ENCODE results near the gene EML6.

Gene EML6

GRCh38 chr2:54916637-54917036 lies 193.2 kb downstream of the EML6 start:
- TF ChIP-seq GATA3 (IDR thresholded peaks at IDR 0.05; ENCODE audit: low read depth, low read length) (no peak), GATA2 (IDR thresholded peaks at IDR 0.05; ENCODE audit: low read depth, low read length) (no peak)

DNA sequence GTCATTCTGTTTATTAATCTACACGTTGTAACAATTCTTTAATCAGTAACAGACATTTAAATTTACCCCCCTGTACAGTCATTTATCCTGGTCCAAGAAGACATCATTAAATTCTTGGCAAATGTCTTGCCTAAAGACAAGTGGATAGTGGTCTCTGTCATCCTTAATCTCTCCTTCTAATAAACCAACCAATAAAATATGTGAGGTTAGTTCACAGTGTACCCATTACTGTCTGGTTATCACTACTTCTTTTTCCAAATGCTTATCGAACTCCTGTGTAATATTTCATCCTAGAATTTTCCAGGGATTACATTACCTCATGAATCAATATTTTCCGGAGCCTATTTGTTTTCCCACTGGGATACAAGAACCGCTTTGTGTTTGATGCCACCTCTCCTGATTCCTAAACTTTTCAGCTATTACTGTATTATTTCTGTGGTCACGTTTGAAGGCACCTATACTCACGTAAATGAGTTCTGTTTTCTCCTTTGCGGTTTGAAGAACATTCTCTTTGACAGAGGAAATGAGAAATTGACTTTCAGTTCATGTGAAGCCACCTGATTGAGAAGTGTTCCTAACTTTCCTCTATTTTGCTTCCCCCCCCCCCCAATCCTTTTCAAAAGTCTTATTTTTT lies 195.3 kb downstream of the EML6 start:
- TF ChIP-seq GATA2 (IDR thresholded peaks at IDR 0.05; ENCODE audit: low read depth, low read length) (no peak), GATA3 (IDR thresholded peaks at IDR 0.05; ENCODE audit: low read depth, low read length) (no peak)

- TF ChIP-seq GATA2 (IDR thresholded peaks at IDR 0.05; ENCODE audit: low read depth, low read length) (no peak), GATA3 (IDR thresholded peaks at IDR 0.05; ENCODE audit: low read depth, low read length) (no peak)
Measured at GRCh38 chr2:54920660-54921059, 197.2 kb downstream of the EML6 start.

DNA sequence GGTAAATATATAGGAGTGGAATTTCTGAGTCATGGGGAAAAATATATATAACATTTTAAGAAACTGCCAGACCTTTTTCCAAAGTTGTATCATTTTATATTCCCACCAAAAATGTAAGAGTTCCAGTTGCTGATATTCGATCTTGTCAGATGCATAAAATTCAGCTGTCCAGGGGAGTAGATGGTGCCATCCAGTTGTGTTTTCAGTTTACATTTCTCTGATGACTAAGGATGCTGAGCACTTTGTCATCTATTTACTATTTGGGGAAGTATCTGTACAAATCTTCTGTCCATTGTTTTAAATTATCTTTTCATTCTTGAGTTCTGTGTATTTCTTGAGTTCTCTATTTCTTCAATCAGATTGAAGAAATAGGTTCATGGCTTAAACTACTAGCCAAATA lies 200.7 kb downstream of the EML6 start:
- no peak for TF ChIP-seq GATA3 (IDR thresholded peaks at IDR 0.05; ENCODE audit: low read depth, low read length)
- TF ChIP-seq GATA2 (IDR thresholded peaks at IDR 0.05; ENCODE audit: low read depth, low read length), result no peak

DNA sequence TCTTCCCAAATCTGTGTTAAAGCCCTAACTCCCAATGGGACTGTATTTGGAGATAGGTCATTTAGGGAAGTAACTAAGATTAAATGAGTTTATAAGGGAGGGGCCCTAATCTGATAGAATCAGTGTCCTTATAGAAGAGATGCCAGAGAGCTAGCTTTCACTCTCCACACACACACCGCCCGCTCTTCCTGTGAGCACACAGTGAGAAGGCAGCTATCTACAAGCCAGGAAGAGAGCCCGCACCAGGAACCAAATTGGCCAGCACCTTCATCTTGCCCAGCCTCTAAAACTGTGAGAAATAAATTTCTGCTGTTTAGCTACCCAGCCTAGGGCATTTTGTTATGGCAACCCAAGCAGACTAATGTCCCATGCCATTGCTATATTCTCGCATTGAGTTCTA lies 201.6 kb downstream of the EML6 start:
- TF ChIP-seq GATA3 (IDR thresholded peaks at IDR 0.05; ENCODE audit: low read depth, low read length), result no peak
- TF ChIP-seq GATA2 (IDR thresholded peaks at IDR 0.05; ENCODE audit: low read depth, low read length), result no peak

- no peak for TF ChIP-seq GATA2 (IDR thresholded peaks at IDR 0.05; ENCODE audit: low read depth, low read length)
- no peak for TF ChIP-seq GATA3 (IDR thresholded peaks at IDR 0.05; ENCODE audit: low read depth, low read length)
Measured at GRCh38 chr2:54927085-54927750, 203.8 kb downstream of the EML6 start.

GRCh38 chr2:54927751-54928615 lies 204.5 kb downstream of the EML6 start:
- TF ChIP-seq GATA2 (IDR thresholded peaks at IDR 0.05; ENCODE audit: low read depth, low read length), result no peak

DNA sequence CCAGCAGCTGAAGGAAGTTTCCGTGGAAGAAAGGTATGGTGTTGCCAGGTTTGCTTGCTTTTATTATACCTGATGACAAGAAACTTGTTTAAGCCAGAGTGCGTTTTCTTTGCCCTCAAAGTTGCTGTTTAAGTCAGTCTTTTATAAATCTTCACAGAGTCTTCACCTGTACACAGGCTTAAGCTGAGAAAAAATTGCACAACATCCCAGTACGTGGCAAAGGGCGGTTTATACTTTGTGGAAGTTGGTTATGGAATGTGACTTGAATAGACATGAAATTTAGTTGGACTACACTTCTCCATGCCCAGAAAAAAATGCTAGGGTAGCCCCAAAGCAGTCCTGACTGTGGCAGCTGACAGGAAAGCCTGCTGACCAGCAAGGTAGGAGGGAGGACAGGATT lies 205.3 kb downstream of the EML6 start:
- TF ChIP-seq GATA2 (IDR thresholded peaks at IDR 0.05; ENCODE audit: low read depth, low read length) (no peak), GATA3 (IDR thresholded peaks at IDR 0.05; ENCODE audit: low read depth, low read length) (no peak)

GRCh38 chr2:54931473-54931872 lies 208.0 kb downstream of the EML6 start:
- TF ChIP-seq GATA3 (IDR thresholded peaks at IDR 0.05; ENCODE audit: low read depth, low read length), result no peak
- no peak for TF ChIP-seq GATA2 (IDR thresholded peaks at IDR 0.05; ENCODE audit: low read depth, low read length)

- no peak for TF ChIP-seq GATA3 (IDR thresholded peaks at IDR 0.05; ENCODE audit: low read depth, low read length)
- no peak for TF ChIP-seq GATA2 (IDR thresholded peaks at IDR 0.05; ENCODE audit: low read depth, low read length)
Measured at GRCh38 chr2:54935389-54935788, 211.9 kb downstream of the EML6 start.

DNA sequence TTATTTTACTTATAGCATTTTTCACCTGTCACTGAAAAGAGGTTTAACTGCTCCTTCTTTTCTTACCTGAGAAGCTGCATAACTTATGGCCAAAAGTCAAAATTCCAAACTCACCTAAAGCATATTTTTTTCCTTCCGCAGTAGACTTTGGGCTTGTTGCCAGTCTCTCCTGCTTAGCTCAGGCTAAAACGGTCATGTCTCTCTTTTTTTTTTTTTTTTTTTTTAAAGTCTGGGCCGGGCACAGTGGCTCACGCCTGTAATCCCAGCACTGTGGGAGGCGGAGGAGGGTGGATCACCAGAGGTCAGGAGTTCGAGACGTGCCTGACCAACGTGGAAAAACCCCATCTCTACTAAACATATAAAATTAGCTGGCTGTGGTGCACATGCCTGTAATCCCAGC lies 213.3 kb downstream of the EML6 start:
- TF ChIP-seq GATA2 (IDR thresholded peaks at IDR 0.05; ENCODE audit: low read depth, low read length) (no peak), GATA3 (IDR thresholded peaks at IDR 0.05; ENCODE audit: low read depth, low read length) (no peak)

DNA sequence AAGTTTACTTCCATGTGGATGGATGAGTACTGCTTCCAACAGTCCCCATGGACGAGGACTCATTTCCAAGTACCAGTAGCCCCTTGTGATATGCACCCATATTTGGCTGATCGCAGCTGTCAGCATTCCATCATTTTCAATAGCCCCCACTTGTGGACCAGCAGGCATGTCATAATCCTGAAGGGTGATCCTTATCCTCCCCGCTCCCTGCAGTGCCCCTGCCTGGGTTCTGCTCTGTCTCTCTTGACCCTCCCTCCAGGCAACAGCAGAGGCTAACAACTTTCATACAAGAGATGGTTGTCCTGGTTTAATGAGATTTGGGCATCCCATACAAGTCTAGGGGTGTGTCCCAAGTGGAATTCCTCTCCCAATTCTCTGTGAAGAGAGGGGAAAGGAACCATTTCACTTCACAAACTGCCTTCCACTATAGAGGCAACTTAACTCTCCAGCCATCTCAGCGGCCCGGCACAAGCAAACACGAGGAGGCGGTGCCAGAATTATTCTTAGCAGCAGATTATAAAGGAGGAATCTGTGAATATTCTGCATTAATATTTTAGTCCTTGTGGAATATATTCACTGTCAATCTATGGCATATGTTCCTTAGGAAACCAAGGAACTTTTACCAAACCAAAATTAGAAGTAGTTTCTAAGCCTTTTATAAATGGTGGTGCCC lies 216.1 kb downstream of the EML6 start:
- TF ChIP-seq GATA3 (IDR thresholded peaks at IDR 0.05; ENCODE audit: low read depth, low read length) (no peak), GATA2 (IDR thresholded peaks at IDR 0.05; ENCODE audit: low read depth, low read length) (no peak)

GRCh38 chr2:54940723-54941122 lies 217.3 kb downstream of the EML6 start:
- TF ChIP-seq GATA3 (IDR thresholded peaks at IDR 0.05; ENCODE audit: low read depth, low read length) (no peak), GATA2 (IDR thresholded peaks at IDR 0.05; ENCODE audit: low read depth, low read length) (no peak)

Data from SH-SY5Y (cell line).